Smooth muscle cell of the coronary artery (primary cell): ENCODE measurements around the gene MAP3K14. TPM values are rescaled to one million over a fixed set of nuclear protein-coding genes. Genes with fewer than 3 reads are reported as not detected.

ENCODE experiments used
- total RNA-seq: library from RNA; depleted of rRNA; stranded (reverse); fragments of >200 nt; gene quantifications from 2 replicates; pipeline ENCODE4 v1.2.3, GENCODE V29; 2014; ENCODE audit warnings: low replicate concordance

Gene MAP3K14
- 1.4 and 1.7 TPM in 2 replicates for total RNA-seq

GRCh38 chr17:45316434-45317110 is at the start of gene MAP3K14:
MAP3K14 (minus strand) TSS chr17:45317020; CDS start chr17:45290745, 26,275 bp downstream.

GRCh38 chr17:45261577-45262515 is 55.0 kb downstream of the MAP3K14 start, which contains the start of gene SPATA32:
SPATA32 (minus strand) TSS chr17:45262094; CDS start chr17:45262016, 78 bp downstream.

GRCh38 chr17:45221081-45222013 is 95.5 kb downstream of the MAP3K14 start, which contains the start of gene FMNL1:
FMNL1 (plus strand) TSS chr17:45221885; CDS start chr17:45222125, 240 bp downstream.

Other genes starting within 250 kb of the MAP3K14 start
- 20.0 and 37.3 TPM in 2 replicates for gene PLCD3, start 184.5 kb downstream of the MAP3K14 start, total RNA-seq
- gene ACBD4, start 181.3 kb downstream of the MAP3K14 start, total RNA-seq, result 4.3 and 4.8 TPM in 2 replicates
- gene HEXIM1, start 168.5 kb downstream of the MAP3K14 start, total RNA-seq, result 5.9 and 8.6 TPM in 2 replicates
- gene HEXIM2, start 155.1 kb downstream of the MAP3K14 start, total RNA-seq, result 5.3 and 11.7 TPM in 2 replicates
- gene FMNL1, start 95.1 kb downstream of the MAP3K14 start, total RNA-seq, result 2.9 TPM in 1 of 2 replicates, not detected in the other
- gene SPATA32, start 54.9 kb downstream of the MAP3K14 start, total RNA-seq, result not detected in 2 replicates
- 1.1 and 2.3 TPM in 2 replicates for gene ARHGAP27, start 115.8 kb upstream of the MAP3K14 start, total RNA-seq
- gene PLEKHM1, start 173.7 kb upstream of the MAP3K14 start, total RNA-seq, result 10.4 and 41.9 TPM in 2 replicates